Loucy (cell line): ENCODE data around the gene SLC39A5.

ENCODE experiments used
- H2AFZ ChIP-seq: fragments of 200-600 bp; sonication (generic); 2 replicates; pipeline ENCODE4 v1.6.0; 2016; ENCODE audit warnings: antibody characterized with exemption, mild to moderate bottlenecking, low read length, moderate library complexity
- H3F3A ChIP-seq: fragments of 200-600 bp; 2 replicates; pipeline ENCODE4 v1.6.0; 2016; ENCODE audit warnings: antibody characterized with exemption, low read depth, mild to moderate bottlenecking
- H3K27me3 ChIP-seq: fragments of 200-600 bp; sonication (generic); 2 replicates; pipeline ENCODE4 v1.6.1; 2014; ENCODE audit warnings: low read length, mild to moderate bottlenecking; ENCODE audit not compliant: insufficient read depth, poor library complexity, severe bottlenecking
- H3K36me3 ChIP-seq: fragments of 200-600 bp; sonication (generic); 2 replicates; pipeline ENCODE4 v1.6.1; 2016; ENCODE audit warnings: low read length; ENCODE audit not compliant: insufficient read depth
- H3K4me1 ChIP-seq: fragments of 200-600 bp; sonication (generic); 2 replicates; pipeline ENCODE4 v1.5.1; 2014; ENCODE audit warnings: low read length, mild to moderate bottlenecking; ENCODE audit not compliant: insufficient read depth, poor library complexity, severe bottlenecking
- H3K4me2 ChIP-seq: fragments of 200-600 bp; sonication (generic); 2 replicates; pipeline ENCODE4 v1.6.0; 2014; ENCODE audit warnings: antibody characterized with exemption, low read length, low read depth, mild to moderate bottlenecking; ENCODE audit not compliant: poor library complexity, severe bottlenecking
- H3K4me3 ChIP-seq: fragments of 200-600 bp; sonication (generic); 2 replicates; pipeline ENCODE4 v1.5.1; 2014; ENCODE audit warnings: low read length, mild to moderate bottlenecking, mixed read lengths; ENCODE audit not compliant: poor library complexity, severe bottlenecking
- H3K79me2 ChIP-seq: fragments of 200-600 bp; sonication (generic); 2 replicates; pipeline ENCODE4 v1.6.1; 2014; ENCODE audit warnings: low read length; ENCODE audit not compliant: insufficient read depth
- H3K9ac ChIP-seq: fragments of 200-600 bp; sonication (generic); 2 replicates; pipeline ENCODE4 v1.6.0; 2014; ENCODE audit warnings: mild to moderate bottlenecking, low read depth, low read length, moderate library complexity; ENCODE audit not compliant: poor library complexity, severe bottlenecking
- H3K9me2 ChIP-seq: fragments of 200-600 bp; sonication (generic); replicated peaks from 2 replicates; pipeline ENCODE4 v1.6.1; 2016; ENCODE audit warnings: low read depth, low read length, mixed read lengths
- H3K9me3 ChIP-seq: fragments of 200-600 bp; sonication (generic); 2 replicates; pipeline ENCODE4 v1.6.1; 2014; ENCODE audit warnings: mild to moderate bottlenecking, antibody characterized with exemption, low read length, low read depth; ENCODE audit not compliant: insufficient read depth
- H4K20me1 ChIP-seq: fragments of 200-600 bp; sonication (generic); 2 replicates; pipeline ENCODE4 v1.6.0; 2014; ENCODE audit warnings: antibody characterized with exemption, low read length, mild to moderate bottlenecking; ENCODE audit not compliant: insufficient read depth, poor library complexity, severe bottlenecking
- CTCF ChIP-seq: fragments of 200-600 bp; sonication (generic); conservative IDR thresholded peaks from 2 replicates; pipeline ENCODE4 v1.5.1; 2014; ENCODE audit warnings: mild to moderate bottlenecking, antibody characterized with exemption, low read length
- EZH2phosphoT487 ChIP-seq: fragments of 200-600 bp; IDR thresholded peaks from 2 replicates; pipeline ENCODE4 v1.6.1; 2018; ENCODE audit warnings: antibody characterized with exemption, mild to moderate bottlenecking, moderate library complexity, borderline replicate concordance

Gene SLC39A5

GRCh38 chr12:56274299-56274698 is 44.4 kb downstream of the SLC39A5 start:
- H3K9me2 ChIP-seq = no peaks in the 10 kb centered on the region
- no peak overlapping the region for H3K4me3 ChIP-seq
- no peak overlapping the region for H3K4me2 ChIP-seq
- H3K36me3 ChIP-seq = peaks cover 79% of the 10 kb centered on the region
- peaks cover under 1% of the 10 kb centered on the region; the same call in 1 of the 2 replicates for H3K79me2 ChIP-seq
- H3K9me3 ChIP-seq = no peaks in the 10 kb centered on the region
- no peak overlapping the region for H2AFZ ChIP-seq
- H3F3A ChIP-seq = no peaks in the 10 kb centered on the region
- no peaks in the 10 kb centered on the region for H3K27me3 ChIP-seq
- H3K4me1 ChIP-seq = no peaks in the 10 kb centered on the region
- H4K20me1 ChIP-seq = no peaks in the 10 kb centered on the region
- H3K9ac ChIP-seq = no peak overlapping the region
- TF ChIP-seq EZH2phosphoT487 (no peak), CTCF (no peak)

- Histone ChIP-seq H2AFZ (no peak overlapping the region), H3K27me3 (no peaks in the 10 kb centered on the region), H3F3A (no peaks in the 10 kb centered on the region), H3K9me2 (no peaks in the 10 kb centered on the region), H3K9ac (no peak overlapping the region), H3K79me2 (no peaks in the 10 kb centered on the region), H4K20me1 (no peaks in the 10 kb centered on the region), H3K9me3 (no peaks in the 10 kb centered on the region), H3K4me2 (no peak overlapping the region), H3K4me3 (no peak overlapping the region), H3K4me1 (no peaks in the 10 kb centered on the region), H3K36me3 (peaks cover 86% of the 10 kb centered on the region)
- TF ChIP-seq EZH2phosphoT487 (no peak), CTCF (no peak)
Measured at GRCh38 chr12:56278905-56279304, 49.1 kb downstream of the SLC39A5 start.

- no peak for TF ChIP-seq EZH2phosphoT487
- TF ChIP-seq CTCF = no peak
- H4K20me1 ChIP-seq = no peaks in the 10 kb centered on the region
- H3K9ac ChIP-seq = no peak overlapping the region
- no peak overlapping the region for H3K4me3 ChIP-seq
- H3K27me3 ChIP-seq = no peaks in the 10 kb centered on the region
- no peaks in the 10 kb centered on the region for H3K79me2 ChIP-seq
- no peaks in the 10 kb centered on the region for H3K9me3 ChIP-seq
- H2AFZ ChIP-seq = no peak overlapping the region
- no peak overlapping the region for H3K4me2 ChIP-seq
- no peaks in the 10 kb centered on the region for H3K4me1 ChIP-seq
- peaks cover 75% of the 10 kb centered on the region for H3K36me3 ChIP-seq
- H3K9me2 ChIP-seq = no peaks in the 10 kb centered on the region
- no peaks in the 10 kb centered on the region for H3F3A ChIP-seq
Measured at GRCh38 chr12:56280849-56281248, 51.0 kb downstream of the SLC39A5 start.
